ENCODE data around the gene EML6.
"Not testable (repeated sequence)": the region's sequence is repeated elsewhere in the genome, so short reads cannot be mapped to it uniquely, and the experiment has no call there.

EML6 gene

DNA sequence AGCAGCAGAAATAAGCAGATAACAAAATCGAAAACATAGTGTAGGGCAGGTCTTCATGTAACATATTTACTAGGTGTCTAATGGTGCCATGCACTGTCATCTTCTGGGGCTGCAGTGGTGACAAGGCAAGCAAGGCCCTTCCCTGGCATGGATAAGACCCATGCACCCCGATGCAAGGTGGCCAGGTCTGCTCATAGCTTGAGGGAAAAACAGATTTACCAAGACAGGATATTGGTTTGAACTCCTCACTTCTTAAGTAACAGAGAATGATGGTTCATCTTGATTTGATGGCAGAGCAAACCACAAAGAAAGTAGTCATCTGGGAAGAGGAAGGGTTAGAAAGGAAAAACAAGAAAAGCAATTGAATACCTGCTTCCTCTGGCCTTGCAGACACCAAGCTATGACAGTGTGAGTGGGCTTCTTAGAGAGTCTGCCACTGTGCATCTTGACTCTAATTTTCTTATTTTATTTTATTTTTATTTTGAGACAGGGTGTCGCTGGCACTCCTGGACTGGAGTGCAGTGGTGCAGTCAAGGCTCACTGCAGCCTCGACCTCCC, 35.8 kb upstream of the EML6 start:
- Histone ChIP-seq H3K4me1 (ENCODE audit: control insufficient read depth, insufficient read depth, low read length, poor library complexity, severe bottlenecking) (peaks cover 3% of the 10 kb centered on the region), H3K4me3 (ENCODE audit: extremely low read depth, insufficient read depth, low read length, poor library complexity, severe bottlenecking) (no peak overlapping the region), H3K36me3 (ENCODE audit: control insufficient read depth, insufficient read depth, low read length) (no peaks in the 10 kb centered on the region), H3K27ac (ENCODE audit: low read depth, low read length, severe bottlenecking) (no peak overlapping the region), H3K9me3 (ENCODE audit: control insufficient read depth, low read length) (no peaks in the 10 kb centered on the region)
- WGBS, 2 experiments (ENCODE audit: insufficient coverage in 2 of 2) = 89 to 90% methylated on average over 3 of the region's 4 CpGs

- 85 to 92% methylated on average over 6 to 7 of the region's 8 CpGs for WGBS, 2 experiments (ENCODE audit: insufficient coverage in 2 of 2)
- no peaks in the 10 kb centered on the region for H3K36me3 ChIP-seq (ENCODE audit: control insufficient read depth, insufficient read depth, low read length)
- H3K27ac ChIP-seq (ENCODE audit: low read depth, low read length, severe bottlenecking) = no peak overlapping the region
- H3K4me3 ChIP-seq (ENCODE audit: extremely low read depth, insufficient read depth, low read length, poor library complexity, severe bottlenecking) = no peak overlapping the region
- H3K9me3 ChIP-seq (ENCODE audit: control insufficient read depth, low read length) = no peaks in the 10 kb centered on the region
- H3K4me1 ChIP-seq (ENCODE audit: control insufficient read depth, insufficient read depth, low read length, poor library complexity, severe bottlenecking) = peaks cover 3% of the 10 kb centered on the region
Measured at GRCh38 chr2:54691445-54692135, 31.9 kb upstream of the EML6 start.

DNA sequence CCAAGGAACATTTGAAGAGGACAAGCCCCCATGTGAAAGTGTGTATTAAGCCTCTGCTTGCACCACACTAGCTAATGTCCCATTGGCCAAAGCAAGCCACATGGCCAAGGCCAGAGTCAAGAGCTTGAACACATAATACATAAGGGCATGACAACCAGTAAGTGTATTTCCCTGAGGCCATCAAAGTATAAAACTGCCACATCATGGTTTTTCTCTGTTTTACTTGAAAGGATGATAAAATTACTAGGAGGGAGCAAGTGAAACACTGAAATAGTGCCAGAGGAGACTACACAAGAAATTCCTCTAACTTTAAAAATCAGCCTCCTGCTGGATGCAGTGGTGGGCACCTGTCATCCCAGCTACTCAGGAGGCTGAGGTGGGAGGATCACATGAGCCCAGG, 30.9 kb upstream of the EML6 start:
- Histone ChIP-seq H3K36me3 (ENCODE audit: control insufficient read depth, insufficient read depth, low read length) (no peaks in the 10 kb centered on the region), H3K4me3 (ENCODE audit: extremely low read depth, insufficient read depth, low read length, poor library complexity, severe bottlenecking) (no peak overlapping the region), H3K4me1 (ENCODE audit: control insufficient read depth, insufficient read depth, low read length, poor library complexity, severe bottlenecking) (peaks cover 3% of the 10 kb centered on the region), H3K9me3 (ENCODE audit: control insufficient read depth, low read length) (no peaks in the 10 kb centered on the region), H3K27ac (ENCODE audit: low read depth, low read length, severe bottlenecking) (no peak overlapping the region)

DNA sequence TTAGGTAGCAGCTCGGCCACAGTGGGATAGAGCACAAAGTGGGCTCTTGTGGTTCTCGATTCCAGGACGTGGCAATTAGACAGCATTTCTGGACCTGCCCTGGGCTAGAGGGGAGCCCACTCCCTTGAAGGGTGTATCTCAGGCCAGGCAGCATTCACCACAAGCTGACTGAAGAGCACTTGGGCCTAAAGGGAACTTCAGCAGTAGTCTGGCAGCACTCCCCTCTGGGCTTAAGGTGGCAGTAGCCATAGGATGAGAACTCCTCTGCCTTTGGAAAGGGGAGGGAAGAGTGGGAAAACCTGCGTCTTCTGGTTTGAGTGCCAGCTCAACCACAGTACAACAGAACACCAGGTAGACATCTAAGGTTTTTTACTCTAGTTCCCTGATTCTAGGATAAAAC, 28.1 kb upstream of the EML6 start:
- H3K27ac ChIP-seq (ENCODE audit: low read depth, low read length, severe bottlenecking) = no peak overlapping the region
- no peaks in the 10 kb centered on the region for H3K36me3 ChIP-seq (ENCODE audit: control insufficient read depth, insufficient read depth, low read length)
- 97 to 100% methylated on average over 3 of the region's 4 CpGs for WGBS, 2 experiments (ENCODE audit: insufficient coverage in 2 of 2)
- H3K9me3 ChIP-seq (ENCODE audit: control insufficient read depth, low read length) = no peaks in the 10 kb centered on the region
- H3K4me1 ChIP-seq (ENCODE audit: control insufficient read depth, insufficient read depth, low read length, poor library complexity, severe bottlenecking) = no peaks in the 10 kb centered on the region
- H3K4me3 ChIP-seq (ENCODE audit: extremely low read depth, insufficient read depth, low read length, poor library complexity, severe bottlenecking) = no peak overlapping the region

DNA sequence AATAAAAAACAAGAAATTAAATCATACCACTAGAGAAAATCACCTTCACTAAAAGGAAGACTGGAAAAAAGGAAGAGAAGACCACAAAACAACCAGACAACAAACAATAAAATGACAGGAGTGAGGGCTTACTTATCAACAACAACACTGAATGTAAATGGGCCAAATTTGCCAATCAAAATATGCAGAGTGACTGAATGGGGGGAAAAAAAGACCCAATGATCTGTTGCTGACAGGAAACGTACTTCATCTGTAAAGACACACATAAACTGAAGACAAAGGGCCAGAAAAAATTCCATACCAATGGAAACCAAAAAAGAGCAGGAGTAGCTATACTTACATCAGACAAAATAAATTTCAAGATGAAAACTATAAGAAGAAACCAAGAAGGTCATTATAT, 25.5 kb upstream of the EML6 start:
- no peaks in the 10 kb centered on the region for H3K36me3 ChIP-seq (ENCODE audit: control insufficient read depth, insufficient read depth, low read length)
- H3K4me1 ChIP-seq (ENCODE audit: control insufficient read depth, insufficient read depth, low read length, poor library complexity, severe bottlenecking) = no peaks in the 10 kb centered on the region
- H3K4me3 ChIP-seq (ENCODE audit: extremely low read depth, insufficient read depth, low read length, poor library complexity, severe bottlenecking) = no peak overlapping the region
- 100% methylated on average over 1 of the region's 1 CpG; no CpG with 5 or more reads in 1 of the 2 experiments for WGBS, 2 experiments (ENCODE audit: insufficient coverage in 2 of 2)
- H3K9me3 ChIP-seq (ENCODE audit: control insufficient read depth, low read length) = no peaks in the 10 kb centered on the region
- no peak overlapping the region for H3K27ac ChIP-seq (ENCODE audit: low read depth, low read length, severe bottlenecking)

GRCh38 chr2:54698926-54699325, 24.5 kb upstream of the EML6 start:
- not testable (repeated sequence) for H3K4me3 ChIP-seq (ENCODE audit: extremely low read depth, insufficient read depth, low read length, poor library complexity, severe bottlenecking); H3K9me3 ChIP-seq (ENCODE audit: control insufficient read depth, low read length); H3K27ac ChIP-seq (ENCODE audit: low read depth, low read length, severe bottlenecking); H3K36me3 ChIP-seq (ENCODE audit: control insufficient read depth, insufficient read depth, low read length); H3K4me1 ChIP-seq (ENCODE audit: control insufficient read depth, insufficient read depth, low read length, poor library complexity, severe bottlenecking)
- WGBS, 2 experiments (ENCODE audit: insufficient coverage in 2 of 2) = 91 to 98% methylated on average over 11 to 29 of the region's 37 CpGs

DNA sequence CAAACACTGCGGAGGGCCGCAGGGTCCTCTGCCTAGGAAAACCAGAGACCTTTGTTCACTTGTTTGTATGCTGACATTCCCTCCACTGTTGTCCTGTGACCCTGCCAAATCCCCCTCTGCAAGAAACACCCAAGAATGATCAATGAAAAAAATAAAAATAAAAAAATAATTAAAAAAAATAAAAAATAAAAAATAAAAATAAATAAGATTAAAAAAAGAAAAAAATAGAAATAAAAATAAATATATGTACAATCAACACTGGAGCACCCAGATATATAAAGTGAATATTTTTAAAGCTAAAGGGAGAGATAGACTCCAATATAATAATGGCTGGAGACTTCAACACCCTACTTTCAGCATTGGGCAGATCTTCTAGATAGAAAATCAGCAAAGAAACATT, 23.8 kb upstream of the EML6 start:
- WGBS, 2 experiments (ENCODE audit: insufficient coverage in 2 of 2) = no CpG with 5 or more reads among the region's 2 CpGs
- Histone ChIP-seq H3K27ac (ENCODE audit: low read depth, low read length, severe bottlenecking) (no peak overlapping the region), H3K9me3 (ENCODE audit: control insufficient read depth, low read length) (no peaks in the 10 kb centered on the region), H3K4me1 (ENCODE audit: control insufficient read depth, insufficient read depth, low read length, poor library complexity, severe bottlenecking) (no peaks in the 10 kb centered on the region), H3K36me3 (ENCODE audit: control insufficient read depth, insufficient read depth, low read length) (no peaks in the 10 kb centered on the region), H3K4me3 (ENCODE audit: extremely low read depth, insufficient read depth, low read length, poor library complexity, severe bottlenecking) (no peak overlapping the region)

DNA sequence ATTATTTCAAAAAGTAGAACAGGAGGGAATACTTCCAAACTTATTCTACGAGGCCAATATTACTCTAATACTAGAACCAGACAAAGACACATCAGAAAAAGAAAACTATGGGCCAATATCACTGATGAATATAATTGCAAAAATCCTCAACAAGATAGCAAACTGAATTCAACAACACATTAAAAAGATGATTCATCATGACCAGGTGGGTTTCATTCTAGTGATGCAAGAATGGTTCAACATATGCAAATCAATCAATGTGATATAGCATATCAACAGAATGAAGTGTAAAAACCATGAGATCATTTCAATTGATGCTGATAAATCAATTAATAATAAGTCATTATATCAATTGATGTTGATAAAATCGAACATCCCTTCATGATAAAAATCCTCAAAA, 22.4 kb upstream of the EML6 start:
- H3K4me3 ChIP-seq (ENCODE audit: extremely low read depth, insufficient read depth, low read length, poor library complexity, severe bottlenecking) = no peak overlapping the region
- no CpG with 5 or more reads among the region's 2 CpGs for WGBS, 2 experiments (ENCODE audit: insufficient coverage in 2 of 2)
- H3K9me3 ChIP-seq (ENCODE audit: control insufficient read depth, low read length) = no peaks in the 10 kb centered on the region
- H3K27ac ChIP-seq (ENCODE audit: low read depth, low read length, severe bottlenecking) = no peak overlapping the region
- no peaks in the 10 kb centered on the region for H3K4me1 ChIP-seq (ENCODE audit: control insufficient read depth, insufficient read depth, low read length, poor library complexity, severe bottlenecking)
- H3K36me3 ChIP-seq (ENCODE audit: control insufficient read depth, insufficient read depth, low read length) = no peaks in the 10 kb centered on the region

DNA sequence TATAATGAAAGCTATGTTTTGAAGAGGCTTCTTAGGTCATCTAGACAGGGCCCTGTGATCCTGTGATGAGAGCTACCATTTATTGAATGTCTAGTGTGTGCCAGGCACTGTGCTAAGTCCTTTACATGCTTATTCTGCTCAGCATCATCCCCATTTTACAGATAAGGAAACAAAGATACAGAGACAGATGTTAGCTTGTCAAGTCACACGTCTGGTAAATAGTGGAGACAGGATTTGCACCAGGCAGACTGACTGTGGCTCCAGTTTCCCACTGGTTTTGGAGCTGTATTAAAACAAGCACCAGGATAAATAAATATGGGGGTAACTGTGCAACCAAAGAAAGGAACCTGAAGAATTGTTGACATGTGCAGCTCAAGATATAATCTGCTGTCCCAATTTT, 19.2 kb upstream of the EML6 start:
- H3K27ac ChIP-seq (ENCODE audit: low read depth, low read length, severe bottlenecking) = no peak overlapping the region
- 92% methylated on average over 1 of the region's 1 CpG; no CpG with 5 or more reads in 1 of the 2 experiments for WGBS, 2 experiments (ENCODE audit: insufficient coverage in 2 of 2)
- H3K4me1 ChIP-seq (ENCODE audit: control insufficient read depth, insufficient read depth, low read length, poor library complexity, severe bottlenecking) = no peaks in the 10 kb centered on the region
- H3K4me3 ChIP-seq (ENCODE audit: extremely low read depth, insufficient read depth, low read length, poor library complexity, severe bottlenecking) = no peak overlapping the region
- H3K9me3 ChIP-seq (ENCODE audit: control insufficient read depth, low read length) = no peaks in the 10 kb centered on the region
- H3K36me3 ChIP-seq (ENCODE audit: control insufficient read depth, insufficient read depth, low read length) = no peaks in the 10 kb centered on the region

DNA sequence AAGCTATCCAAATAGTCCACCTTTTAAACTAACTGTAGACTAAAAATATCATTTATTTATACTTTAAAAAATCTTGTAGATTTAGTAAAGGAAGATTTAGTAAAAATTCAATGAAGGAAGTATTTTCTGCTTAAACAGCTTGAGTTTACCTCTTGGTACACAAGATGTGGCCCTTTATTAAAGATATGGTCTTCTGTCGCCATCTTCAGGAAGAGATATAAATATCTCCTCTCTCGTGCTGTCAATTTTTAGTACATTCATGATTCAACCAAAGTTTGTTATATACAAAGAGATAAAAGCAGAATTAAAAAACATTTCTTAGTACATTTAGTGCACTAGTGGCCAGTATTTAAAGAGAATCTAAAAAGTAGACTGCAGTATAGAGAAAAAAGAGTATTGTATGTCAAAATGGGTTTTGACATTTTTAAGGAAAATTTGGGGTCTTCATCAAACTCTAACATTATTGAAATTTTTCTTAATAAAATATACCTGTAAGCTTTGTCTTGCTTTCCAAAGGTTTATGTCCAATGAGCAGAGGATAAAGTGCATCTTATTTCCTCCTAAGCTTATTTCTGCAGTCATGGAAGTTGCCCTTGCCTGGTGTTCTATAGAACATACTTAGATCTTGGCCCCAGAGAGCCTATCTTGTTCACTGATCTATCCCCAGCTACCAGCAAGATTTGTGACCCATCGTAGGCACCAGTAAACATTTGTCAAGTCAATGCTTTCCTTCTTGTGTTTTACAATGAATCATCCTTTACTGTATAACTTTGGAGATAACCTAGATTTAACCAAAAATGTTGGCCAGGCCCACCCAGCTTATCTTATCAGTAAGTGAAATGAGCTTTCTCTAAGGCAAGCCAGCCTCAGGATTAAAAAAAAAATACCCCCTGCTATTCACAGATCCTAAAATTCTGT, 18.5 kb upstream of the EML6 start:
- H3K9me3 ChIP-seq (ENCODE audit: control insufficient read depth, low read length) = no peaks in the 10 kb centered on the region
- no peaks in the 10 kb centered on the region for H3K4me1 ChIP-seq (ENCODE audit: control insufficient read depth, insufficient read depth, low read length, poor library complexity, severe bottlenecking)
- WGBS, 2 experiments (ENCODE audit: insufficient coverage in 2 of 2) = 29% methylated on average over 1 of the region's 3 CpGs; no CpG with 5 or more reads in 1 of the 2 experiments
- no peak overlapping the region for H3K4me3 ChIP-seq (ENCODE audit: extremely low read depth, insufficient read depth, low read length, poor library complexity, severe bottlenecking)
- no peaks in the 10 kb centered on the region for H3K36me3 ChIP-seq (ENCODE audit: control insufficient read depth, insufficient read depth, low read length)
- H3K27ac ChIP-seq (ENCODE audit: low read depth, low read length, severe bottlenecking) = no peak overlapping the region

DNA sequence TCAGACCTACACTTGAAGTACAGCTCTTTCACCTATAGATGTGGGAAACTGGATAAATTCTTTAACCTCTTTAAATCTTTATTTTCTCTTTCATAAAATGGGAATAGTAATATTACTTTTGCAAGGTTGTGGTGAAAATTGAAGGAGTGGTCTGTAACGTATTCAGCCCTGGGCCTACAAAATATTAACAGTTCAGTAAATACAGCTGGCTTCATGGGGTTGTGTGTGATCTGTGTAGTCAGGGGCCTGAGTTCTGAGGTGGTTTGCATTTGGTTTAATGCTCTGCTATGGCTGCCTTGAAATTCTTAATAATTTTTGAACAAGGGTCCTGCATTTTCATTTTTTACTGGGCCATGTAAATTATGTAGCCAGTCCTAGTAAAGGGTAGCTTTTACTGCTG, 16.8 kb upstream of the EML6 start:
- H3K4me3 ChIP-seq (ENCODE audit: extremely low read depth, insufficient read depth, low read length, poor library complexity, severe bottlenecking) = no peak overlapping the region
- H3K27ac ChIP-seq (ENCODE audit: low read depth, low read length, severe bottlenecking) = no peak overlapping the region
- no peaks in the 10 kb centered on the region for H3K4me1 ChIP-seq (ENCODE audit: control insufficient read depth, insufficient read depth, low read length, poor library complexity, severe bottlenecking)
- no peaks in the 10 kb centered on the region for H3K36me3 ChIP-seq (ENCODE audit: control insufficient read depth, insufficient read depth, low read length)
- H3K9me3 ChIP-seq (ENCODE audit: control insufficient read depth, low read length) = no peaks in the 10 kb centered on the region
- WGBS, 2 experiments (ENCODE audit: insufficient coverage in 2 of 2) = 100% methylated on average over 1 of the region's 1 CpG; no CpG with 5 or more reads in 1 of the 2 experiments

Data from mesodermal cell (in vitro differentiated cells).